GM12801 (cell line): ENCODE results near the gene STOML1.

Experiments
- CTCF ChIP-seq: IDR thresholded peaks from one replicate; pipeline ENCODE4 v1.5.1; 2011; ENCODE audit warnings: control low read depth; ENCODE audit not compliant: insufficient read length; ENCODE audit errors: extremely low read depth

The STOML1 gene

GRCh38 chr15:73954188-73955145 is 37.6 kb downstream of the STOML1 start:
- no peak for TF ChIP-seq CTCF

DNA sequence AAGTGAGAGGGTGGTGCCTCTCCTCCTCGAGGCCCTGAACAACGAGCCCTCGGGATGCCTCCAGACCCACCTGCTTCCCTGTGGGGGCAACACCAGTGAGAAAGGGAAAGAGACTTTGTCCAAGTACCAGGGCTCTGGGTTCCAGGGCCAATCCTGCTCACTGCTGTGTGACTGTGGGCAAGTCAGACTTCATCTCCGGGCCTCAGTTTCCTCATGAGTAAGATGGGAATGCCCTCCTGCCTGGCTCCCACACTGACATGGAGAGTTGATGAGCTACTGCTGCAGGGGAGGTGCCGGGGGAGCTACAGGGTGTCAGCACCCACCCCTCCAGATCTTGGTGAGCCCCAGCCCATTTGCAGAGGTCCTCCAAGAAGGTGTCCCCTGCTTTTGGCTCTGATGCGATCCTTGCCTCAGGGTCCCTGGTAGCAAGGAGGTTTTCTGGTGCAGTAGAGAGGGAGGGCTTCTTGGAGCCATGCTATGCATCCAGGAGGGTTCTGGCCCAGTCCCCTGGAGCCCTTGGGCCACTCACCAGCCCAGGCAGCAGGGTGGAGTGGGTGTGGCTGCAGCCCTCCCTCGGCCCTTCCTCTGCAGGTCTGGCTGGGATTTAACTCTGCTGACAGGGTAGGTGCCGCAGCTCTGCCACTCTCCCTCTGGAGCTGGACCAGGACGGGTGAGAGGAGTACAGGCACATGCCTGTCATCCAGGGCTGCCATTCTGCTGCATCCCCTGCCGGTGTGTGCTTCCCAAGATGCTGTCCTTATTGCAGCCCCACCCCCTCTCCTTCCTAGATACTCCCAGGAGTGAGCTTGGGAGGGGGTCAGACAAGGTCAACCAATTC is 39.0 kb downstream of the STOML1 start:
- TF ChIP-seq CTCF, result no peak

DNA sequence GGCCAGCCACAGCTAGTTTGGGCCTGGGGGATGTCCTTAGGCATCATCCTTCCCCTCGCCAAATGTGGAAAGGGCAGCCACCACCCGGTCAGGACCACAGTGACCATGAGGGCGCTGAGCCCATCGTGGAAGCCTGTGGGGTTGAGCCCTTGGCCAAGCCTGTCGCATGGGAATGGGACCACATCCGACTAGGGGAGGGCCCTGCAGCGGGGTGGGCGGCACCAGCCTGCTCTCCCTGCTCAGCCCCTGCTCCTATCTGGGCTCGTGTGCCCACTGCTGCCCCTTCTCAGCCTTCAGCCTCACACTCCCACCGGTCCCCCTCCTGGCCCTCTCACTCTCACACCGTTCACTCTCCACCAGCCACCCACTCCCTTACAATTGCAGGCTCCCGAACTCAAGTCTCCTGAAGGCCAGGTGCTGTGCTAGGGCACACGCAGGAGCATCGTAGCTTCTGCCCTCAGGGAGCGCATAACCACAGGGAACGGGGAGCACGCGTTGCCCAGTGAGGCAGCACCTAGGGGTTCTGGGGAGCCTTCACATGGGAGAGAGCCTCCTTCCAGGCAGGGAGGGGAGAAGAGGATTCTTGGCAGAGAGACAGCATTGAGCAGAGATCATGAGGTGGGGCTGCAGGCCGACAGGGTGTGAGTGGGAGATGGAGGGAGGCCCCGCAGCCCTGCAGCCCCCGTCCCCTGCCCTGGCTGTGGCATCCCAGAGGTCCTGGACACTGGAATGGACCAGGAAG is 39.8 kb downstream of the STOML1 start:
- no peak for TF ChIP-seq CTCF

- no peak for TF ChIP-seq CTCF
Measured at GRCh38 chr15:73951601-73952000, 40.5 kb downstream of the STOML1 start.

DNA sequence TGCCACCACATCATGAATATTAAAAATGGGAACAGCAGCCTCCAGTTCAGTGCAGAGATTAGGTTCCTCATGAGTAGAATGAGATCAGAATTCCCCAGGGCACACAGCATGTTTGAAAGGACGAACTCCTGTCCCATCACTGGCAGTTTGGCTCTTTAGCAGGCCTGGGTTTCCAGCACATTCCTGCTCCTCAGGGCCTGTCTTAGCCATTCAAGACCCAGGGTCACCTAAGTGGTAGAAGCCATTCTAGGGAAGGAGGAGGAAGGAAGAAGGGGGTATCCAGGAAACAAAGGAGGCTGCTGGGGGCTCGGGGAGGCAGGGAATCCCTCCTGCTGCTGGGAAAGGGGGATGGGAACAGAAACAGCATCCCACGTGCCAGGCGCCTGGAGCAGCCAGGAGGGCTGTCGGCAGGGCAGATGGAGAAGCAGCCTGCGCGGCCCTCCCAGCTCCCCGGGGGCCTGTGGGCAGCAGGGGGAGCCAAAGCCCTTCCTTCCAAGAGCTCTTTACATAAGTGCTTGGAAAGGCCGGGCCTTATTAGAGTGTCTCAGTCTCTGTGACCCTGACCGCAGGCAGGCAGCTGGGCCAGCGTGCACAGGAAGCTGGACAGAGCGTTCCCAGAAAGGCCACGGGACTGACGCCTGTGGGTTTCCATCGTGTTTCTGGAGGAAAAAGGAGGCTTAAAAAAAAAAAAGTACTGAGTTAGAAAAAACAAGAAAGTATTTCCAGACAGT is 41.1 kb downstream of the STOML1 start:
- TF ChIP-seq CTCF, result no peak

GRCh38 chr15:73950479-73950830 is 41.6 kb downstream of the STOML1 start:
- no peak for TF ChIP-seq CTCF
